AG09319 (cell line): Measurements from ENCODE around the gene DSCAM.

Experiments
- DNase-seq: peaks from one replicate; pipeline ENCODE4 v3.0.0-alpha.2; 2010; ENCODE audit warnings: low read depth; ENCODE audit errors: extremely low read depth
- CTCF ChIP-seq: IDR thresholded peaks from 2 replicates; pipeline ENCODE4 v1.5.1; 2011; ENCODE audit warnings: low read depth, mild to moderate bottlenecking, inconsistent platforms, low read length, moderate library complexity

The DSCAM gene

GRCh38 chr21:40603774-40604173, 243.2 kb downstream of the DSCAM start:
- no peak for TF ChIP-seq CTCF
- no peak for DNase-seq

GRCh38 chr21:40602080-40602479, 244.9 kb downstream of the DSCAM start:
- no peak for DNase-seq
- no peak for TF ChIP-seq CTCF

GRCh38 chr21:40595806-40596205, 251.2 kb downstream of the DSCAM start:
- no peak for DNase-seq
- no peak for TF ChIP-seq CTCF

GRCh38 chr21:40587736-40588346, 259.1 kb downstream of the DSCAM start:
- no peak for DNase-seq

GRCh38 chr21:40586575-40586974, 260.4 kb downstream of the DSCAM start:
- no peak for DNase-seq
- TF ChIP-seq CTCF = no peak

More at GRCh38 chr21:40587736-40588346, 259.1 kb downstream of the DSCAM start:
- TF ChIP-seq CTCF = no peak

GRCh38 chr21:40577285-40578043, 269.5 kb downstream of the DSCAM start:
- no peak for TF ChIP-seq CTCF
- DNase-seq = no peak

DNA sequence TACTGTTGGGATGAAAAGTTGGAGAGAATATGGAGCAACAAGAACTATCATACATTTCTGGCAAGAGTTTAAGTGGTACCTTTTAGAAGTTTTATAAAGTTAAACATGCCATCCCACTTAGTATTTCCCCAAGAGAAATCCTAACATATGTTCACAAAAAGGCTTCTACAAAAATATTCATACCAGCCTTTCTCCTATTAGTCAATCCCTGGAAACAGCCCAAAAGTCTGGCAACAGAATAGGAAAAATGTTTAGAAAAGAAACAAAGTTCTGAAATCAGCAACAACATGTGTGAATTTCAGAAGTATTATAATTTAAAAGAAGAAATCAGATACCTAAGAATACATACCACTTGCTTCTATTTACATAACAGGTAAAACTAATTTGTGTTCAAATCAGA, 271.0 kb downstream of the DSCAM start:
- no peak for DNase-seq
- no peak for TF ChIP-seq CTCF
